22Rv1 (cell line): ENCODE results near the gene GAST.
A peak's percentile ranks its signal among the peaks of the same experiment; 100 is the strongest.
"Not testable (repeated sequence)": the region's sequence is repeated elsewhere in the genome, so short reads cannot be mapped to it uniquely, and the experiment has no call there.

ENCODE experiments used
- H3K27ac ChIP-seq: fragments of 450-650 bp; 2 replicates; pipeline ENCODE4 v1.5.1; 2017
- CTCF ChIP-seq: fragments of 450-650 bp; IDR thresholded peaks from 2 replicates; pipeline ENCODE4 v1.5.1; 2017; ENCODE audit warnings: mild to moderate bottlenecking
- ZFX ChIP-seq: fragments of 450-650 bp; IDR thresholded peaks from 2 replicates; pipeline ENCODE4 v1.6.1; 2017; ENCODE audit warnings: antibody characterized with exemption, borderline replicate concordance

The GAST gene

GRCh38 chr17:41666708-41667279 is 45.3 kb upstream of the GAST start:
- peak; percentile 87 for TF ChIP-seq CTCF
- TF ChIP-seq ZFX: no peak

GRCh38 chr17:41667280-41668041 is 44.7 kb upstream of the GAST start:
- no peak overlapping the region for H3K27ac ChIP-seq
- no peak for TF ChIP-seq ZFX
- peak; percentile 28 for TF ChIP-seq CTCF

More at GRCh38 chr17:41666708-41667279, 45.3 kb upstream of the GAST start:
- peak overlapping the region; percentile 50 for H3K27ac ChIP-seq

GRCh38 chr17:41672153-41672552 is 40.0 kb upstream of the GAST start:
- no peak overlapping the region for H3K27ac ChIP-seq
- TF ChIP-seq CTCF (no peak), ZFX (no peak)

GRCh38 chr17:41675157-41676057 is 36.7 kb upstream of the GAST start:
- not testable (repeated sequence) for H3K27ac ChIP-seq

GRCh38 chr17:41676058-41676419 is 36.1 kb upstream of the GAST start:
- H3K27ac ChIP-seq: no peak overlapping the region
- no peak for TF ChIP-seq CTCF
- TF ChIP-seq ZFX: no peak

- TF ChIP-seq CTCF (no peak), ZFX (no peak)
- H3K27ac ChIP-seq: no peak overlapping the region
Observed at GRCh38 chr17:41678411-41678906, 33.7 kb upstream of the GAST start.

- no peak overlapping the region for H3K27ac ChIP-seq
- TF ChIP-seq CTCF (no peak), ZFX (no peak)
Observed at GRCh38 chr17:41678907-41679739, 33.0 kb upstream of the GAST start.
